ENCODE data around the gene GPAT3.

GPAT3 gene

GRCh38 chr4:83542225-83542624 is 6.3 kb downstream of the GPAT3 start:
- H3K4me1 ChIP-seq (ENCODE audit: insufficient read depth, low read length, severe bottlenecking), result no peaks in the 10 kb centered on the region
- no peaks in the 10 kb centered on the region for H3K9me3 ChIP-seq (ENCODE audit: low read length)
- H3K9me2 ChIP-seq (ENCODE audit: low read depth, low read length), result no peaks in the 10 kb centered on the region
- no peak overlapping the region for H3K27ac ChIP-seq (ENCODE audit: low read depth, low read length, poor library complexity, severe bottlenecking)
- H3K36me3 ChIP-seq (ENCODE audit: insufficient read depth, low read length), result no peaks in the 10 kb centered on the region
- H4K20me1 ChIP-seq (ENCODE audit: insufficient read depth, low read length), result no peaks in the 10 kb centered on the region
- no peak overlapping the region for H3K4me3 ChIP-seq (ENCODE audit: low read depth, low read length, poor library complexity, severe bottlenecking)
- no peak overlapping the region for H3K4me2 ChIP-seq (ENCODE audit: low read length)
- no peaks in the 10 kb centered on the region for H3F3A ChIP-seq (ENCODE audit: insufficient read depth, low read length)
- H3K9ac ChIP-seq (ENCODE audit: low read length), result no peak overlapping the region
- no peak overlapping the region for H2AFZ ChIP-seq (ENCODE audit: low read length)
- no peaks in the 10 kb centered on the region for H3K79me2 ChIP-seq (ENCODE audit: insufficient read depth, low read length)
- H3K27me3 ChIP-seq (ENCODE audit: insufficient read depth, low read length), result no peaks in the 10 kb centered on the region
- TF ChIP-seq EZH2 (IDR thresholded peaks at IDR 0.05; ENCODE audit: borderline replicate concordance, low read length), result no peak
- TF ChIP-seq, protein P1, sequence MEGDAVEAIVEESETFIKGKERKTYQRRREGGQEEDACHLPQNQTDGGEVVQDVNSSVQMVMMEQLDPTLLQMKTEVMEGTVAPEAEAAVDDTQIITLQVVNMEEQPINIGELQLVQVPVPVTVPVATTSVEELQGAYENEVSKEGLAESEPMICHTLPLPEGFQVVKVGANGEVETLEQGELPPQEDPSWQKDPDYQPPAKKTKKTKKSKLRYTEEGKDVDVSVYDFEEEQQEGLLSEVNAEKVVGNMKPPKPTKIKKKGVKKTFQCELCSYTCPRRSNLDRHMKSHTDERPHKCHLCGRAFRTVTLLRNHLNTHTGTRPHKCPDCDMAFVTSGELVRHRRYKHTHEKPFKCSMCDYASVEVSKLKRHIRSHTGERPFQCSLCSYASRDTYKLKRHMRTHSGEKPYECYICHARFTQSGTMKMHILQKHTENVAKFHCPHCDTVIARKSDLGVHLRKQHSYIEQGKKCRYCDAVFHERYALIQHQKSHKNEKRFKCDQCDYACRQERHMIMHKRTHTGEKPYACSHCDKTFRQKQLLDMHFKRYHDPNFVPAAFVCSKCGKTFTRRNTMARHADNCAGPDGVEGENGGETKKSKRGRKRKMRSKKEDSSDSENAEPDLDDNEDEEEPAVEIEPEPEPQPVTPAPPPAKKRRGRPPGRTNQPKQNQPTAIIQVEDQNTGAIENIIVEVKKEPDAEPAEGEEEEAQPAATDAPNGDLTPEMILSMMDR (IDR thresholded peaks at IDR 0.05; ENCODE audit: low read length), result no peak

GRCh38 chr4:83546786-83547185 is 10.9 kb downstream of the GPAT3 start:
- H3K36me3 ChIP-seq (ENCODE audit: insufficient read depth, low read length), result no peaks in the 10 kb centered on the region
- H3K4me1 ChIP-seq (ENCODE audit: insufficient read depth, low read length, severe bottlenecking), result no peaks in the 10 kb centered on the region
- H3F3A ChIP-seq (ENCODE audit: insufficient read depth, low read length), result no peaks in the 10 kb centered on the region
- H3K27ac ChIP-seq (ENCODE audit: low read depth, low read length, poor library complexity, severe bottlenecking), result no peak overlapping the region
- H2AFZ ChIP-seq (ENCODE audit: low read length), result no peak overlapping the region
- H3K4me3 ChIP-seq (ENCODE audit: low read depth, low read length, poor library complexity, severe bottlenecking), result no peak overlapping the region
- H4K20me1 ChIP-seq (ENCODE audit: insufficient read depth, low read length), result no peaks in the 10 kb centered on the region
- TF ChIP-seq, protein P1 (IDR thresholded peaks at IDR 0.05; ENCODE audit: low read length), result no peak
- TF ChIP-seq EZH2 (IDR thresholded peaks at IDR 0.05; ENCODE audit: borderline replicate concordance, low read length), result no peak
- H3K9ac ChIP-seq (ENCODE audit: low read length), result no peak overlapping the region
- no peaks in the 10 kb centered on the region; the same call in 1 of the 2 replicates for H3K27me3 ChIP-seq (ENCODE audit: insufficient read depth, low read length)
- H3K79me2 ChIP-seq (ENCODE audit: insufficient read depth, low read length), result no peaks in the 10 kb centered on the region
- no peak overlapping the region for H3K4me2 ChIP-seq (ENCODE audit: low read length)
- no peaks in the 10 kb centered on the region for H3K9me3 ChIP-seq (ENCODE audit: low read length)
- no peaks in the 10 kb centered on the region for H3K9me2 ChIP-seq (ENCODE audit: low read depth, low read length)

GRCh38 chr4:83548151-83548905 is 12.4 kb downstream of the GPAT3 start:
- H3K9ac ChIP-seq (ENCODE audit: low read length), result no peak overlapping the region
- H3K9me3 ChIP-seq (ENCODE audit: low read length), result no peaks in the 10 kb centered on the region
- no peaks in the 10 kb centered on the region for H3K36me3 ChIP-seq (ENCODE audit: insufficient read depth, low read length)
- TF ChIP-seq EZH2 (IDR thresholded peaks at IDR 0.05; ENCODE audit: borderline replicate concordance, low read length), result no peak
- TF ChIP-seq, protein P1 (IDR thresholded peaks at IDR 0.05; ENCODE audit: low read length), result no peak
- H2AFZ ChIP-seq (ENCODE audit: low read length), result no peak overlapping the region
- H3K9me2 ChIP-seq (ENCODE audit: low read depth, low read length), result no peaks in the 10 kb centered on the region
- H3K4me2 ChIP-seq (ENCODE audit: low read length), result no peak overlapping the region
- no peaks in the 10 kb centered on the region for H3K4me1 ChIP-seq (ENCODE audit: insufficient read depth, low read length, severe bottlenecking)
- H3F3A ChIP-seq (ENCODE audit: insufficient read depth, low read length), result no peaks in the 10 kb centered on the region
- no peak overlapping the region for H3K4me3 ChIP-seq (ENCODE audit: low read depth, low read length, poor library complexity, severe bottlenecking)
- no peaks in the 10 kb centered on the region for H4K20me1 ChIP-seq (ENCODE audit: insufficient read depth, low read length)
- no peak overlapping the region for H3K27ac ChIP-seq (ENCODE audit: low read depth, low read length, poor library complexity, severe bottlenecking)
- no peaks in the 10 kb centered on the region; the same call in 1 of the 2 replicates for H3K27me3 ChIP-seq (ENCODE audit: insufficient read depth, low read length)
- H3K79me2 ChIP-seq (ENCODE audit: insufficient read depth, low read length), result no peaks in the 10 kb centered on the region
